Suprapubic skin (tissue), 4 donors: ENCODE results near the gene RALGAPA2.

Experiments used
- EP300 ChIP-seq: sonication (generic); formaldehyde crosslinking; IDR thresholded peaks from one replicate; pipeline ENCODE4 v1.6.1; 2017; ENCODE audit warnings: antibody characterized with exemption
- POLR2A ChIP-seq, 2 donors: fragments of 450-650 bp; IDR thresholded peaks; one replicate each; pipeline ENCODE4 v1.6.1; 2017; ENCODE audit warnings: antibody characterized with exemption in 2 of 2, mild to moderate bottlenecking in 2 of 2, moderate library complexity in 2 of 2
- POLR2AphosphoS5 ChIP-seq, 3 donors: sonication (generic); formaldehyde crosslinking; IDR thresholded peaks; one replicate each; pipeline ENCODE4 v1.6.1; 2017; ENCODE audit warnings: antibody characterized with exemption in 3 of 3
- TF ChIP-seq, protein P1 (sequence below), 2 donors: fragments of 200-600 bp in 1 of 2; fragments of 450-650 bp in 1 of 2; sonication (generic) in 1 of 2; IDR thresholded peaks; one replicate each; pipeline ENCODE4 v1.5.1; 2016 to 2019; ENCODE audit warnings: antibody characterized with exemption in 2 of 2, mild to moderate bottlenecking in 1 of 2, moderate library complexity in 1 of 2

DNA sequence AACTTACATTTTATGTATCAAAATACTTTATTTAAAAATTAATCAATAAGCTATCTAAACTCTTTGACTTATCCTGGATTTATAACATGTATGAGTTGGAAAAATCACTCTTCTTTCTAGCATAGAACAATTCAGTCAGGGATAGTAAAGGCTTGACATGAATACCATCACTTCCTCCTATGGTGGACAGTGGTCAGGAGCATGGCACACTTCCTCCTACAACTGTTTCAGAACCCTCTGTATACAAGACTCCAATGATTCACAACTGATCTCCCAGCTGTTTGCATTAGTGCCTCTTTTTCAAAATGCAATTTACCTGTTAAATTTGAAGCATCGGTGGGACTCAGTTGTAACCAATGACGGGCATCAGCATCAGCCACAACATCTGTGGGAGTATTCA, 129.7 kb downstream of the RALGAPA2 start:
- TF ChIP-seq, protein P1, sequence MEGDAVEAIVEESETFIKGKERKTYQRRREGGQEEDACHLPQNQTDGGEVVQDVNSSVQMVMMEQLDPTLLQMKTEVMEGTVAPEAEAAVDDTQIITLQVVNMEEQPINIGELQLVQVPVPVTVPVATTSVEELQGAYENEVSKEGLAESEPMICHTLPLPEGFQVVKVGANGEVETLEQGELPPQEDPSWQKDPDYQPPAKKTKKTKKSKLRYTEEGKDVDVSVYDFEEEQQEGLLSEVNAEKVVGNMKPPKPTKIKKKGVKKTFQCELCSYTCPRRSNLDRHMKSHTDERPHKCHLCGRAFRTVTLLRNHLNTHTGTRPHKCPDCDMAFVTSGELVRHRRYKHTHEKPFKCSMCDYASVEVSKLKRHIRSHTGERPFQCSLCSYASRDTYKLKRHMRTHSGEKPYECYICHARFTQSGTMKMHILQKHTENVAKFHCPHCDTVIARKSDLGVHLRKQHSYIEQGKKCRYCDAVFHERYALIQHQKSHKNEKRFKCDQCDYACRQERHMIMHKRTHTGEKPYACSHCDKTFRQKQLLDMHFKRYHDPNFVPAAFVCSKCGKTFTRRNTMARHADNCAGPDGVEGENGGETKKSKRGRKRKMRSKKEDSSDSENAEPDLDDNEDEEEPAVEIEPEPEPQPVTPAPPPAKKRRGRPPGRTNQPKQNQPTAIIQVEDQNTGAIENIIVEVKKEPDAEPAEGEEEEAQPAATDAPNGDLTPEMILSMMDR (IDR thresholded peaks at IDR 0.05): no peak
- TF ChIP-seq POLR2AphosphoS5 (IDR thresholded peaks at IDR 0.05): no peak
- no peak for TF ChIP-seq POLR2A (IDR thresholded peaks at IDR 0.05)
- TF ChIP-seq EP300: no peak
